Smooth muscle cell (in vitro differentiated cells): ENCODE data around the gene KY. TPM values are rescaled to one million over a fixed set of nuclear protein-coding genes. Genes with fewer than 3 reads are reported as not detected.
A peak's percentile ranks its signal among the peaks of the same experiment; 100 is the strongest.

Experiments
- DNase-seq: peaks from one replicate; lab custom pipeline; 2025; ENCODE audit not compliant: unreplicated experiment; lab: John Stamatoyannopoulos, UW
- H2AFZ ChIP-seq: fragments of 200-600 bp; sonication (generic); 2 replicates; pipeline ENCODE4 v1.6.0; 2016; ENCODE audit warnings: antibody characterized with exemption, low read depth, mild to moderate bottlenecking
- H3F3A ChIP-seq: fragments of 200-600 bp; sonication (generic); 2 replicates; pipeline ENCODE4 v1.6.0; 2017; ENCODE audit warnings: antibody characterized with exemption, low read depth
- H3K27ac ChIP-seq: fragments of 200-600 bp; sonication (generic); 2 replicates; pipeline ENCODE4 v1.5.1; 2016; ENCODE audit warnings: low read depth, mild to moderate bottlenecking
- H3K27me3 ChIP-seq: fragments of 200-600 bp; sonication (generic); 2 replicates; pipeline ENCODE4 v1.6.1; 2016; ENCODE audit warnings: low read depth, mild to moderate bottlenecking
- H3K36me3 ChIP-seq: fragments of 200-600 bp; sonication (generic); 2 replicates; pipeline ENCODE4 v1.5.1; 2016; ENCODE audit warnings: low read depth
- H3K4me1 ChIP-seq: fragments of 200-600 bp; sonication (generic); 2 replicates; pipeline ENCODE4 v1.5.1; 2016; ENCODE audit warnings: low read depth
- H3K4me2 ChIP-seq: fragments of 200-600 bp; sonication (generic); 2 replicates; pipeline ENCODE4 v1.6.0; 2016; ENCODE audit warnings: mild to moderate bottlenecking
- H3K4me3 ChIP-seq: fragments of 200-600 bp; sonication (generic); 2 replicates; pipeline ENCODE4 v1.5.1; 2016; ENCODE audit warnings: mild to moderate bottlenecking
- H3K79me2 ChIP-seq: fragments of 200-600 bp; sonication (generic); 2 replicates; pipeline ENCODE4 v1.6.0; 2016; ENCODE audit warnings: low read depth, mild to moderate bottlenecking
- H3K9ac ChIP-seq: fragments of 200-600 bp; sonication (generic); 2 replicates; pipeline ENCODE4 v1.6.0; 2016; ENCODE audit warnings: low read depth
- H3K9me3 ChIP-seq: fragments of 200-600 bp; sonication (generic); replicated peaks from 2 replicates; pipeline ENCODE4 v1.5.1; 2016; ENCODE audit warnings: low read depth
- H4K20me1 ChIP-seq: fragments of 200-600 bp; sonication (generic); 2 replicates; pipeline ENCODE4 v1.6.0; 2016; ENCODE audit warnings: low read depth
- WGBS: methylation state at CpG from one replicate; pipeline ENCODE4 v1.1.7; 2016; ENCODE audit warnings: low lambda C conversion rate; 5-methylcytosine and 5-hydroxymethylcytosine counted together
- polyA plus RNA-seq: library from polyadenylated mRNA; unstranded; fragments of >200 nt; fragmentation: Nextera tagmentation; extraction: Ambion mirVana; gene quantifications from 2 replicates; pipeline ENCODE4 v1.2.1, GENCODE V29; 2016
- total RNA-seq: library from RNA; depleted of rRNA; stranded (reverse); fragments of >200 nt; gene quantifications from 2 replicates; pipeline ENCODE4 v1.2.3, GENCODE V29; 2014
- TF ChIP-seq, protein P1 (sequence below): fragments of 200-600 bp; sonication (generic); IDR thresholded peaks from 2 replicates; pipeline ENCODE4 v1.5.1; 2017; ENCODE audit warnings: borderline replicate concordance, mild to moderate bottlenecking, antibody characterized with exemption; ENCODE audit not compliant: insufficient read depth, poor library complexity, severe bottlenecking

KY gene
- total and polyA plus RNA-seq, 2 experiments from 2014 or later, result 0.07 to 0.09 TPM

DNA sequence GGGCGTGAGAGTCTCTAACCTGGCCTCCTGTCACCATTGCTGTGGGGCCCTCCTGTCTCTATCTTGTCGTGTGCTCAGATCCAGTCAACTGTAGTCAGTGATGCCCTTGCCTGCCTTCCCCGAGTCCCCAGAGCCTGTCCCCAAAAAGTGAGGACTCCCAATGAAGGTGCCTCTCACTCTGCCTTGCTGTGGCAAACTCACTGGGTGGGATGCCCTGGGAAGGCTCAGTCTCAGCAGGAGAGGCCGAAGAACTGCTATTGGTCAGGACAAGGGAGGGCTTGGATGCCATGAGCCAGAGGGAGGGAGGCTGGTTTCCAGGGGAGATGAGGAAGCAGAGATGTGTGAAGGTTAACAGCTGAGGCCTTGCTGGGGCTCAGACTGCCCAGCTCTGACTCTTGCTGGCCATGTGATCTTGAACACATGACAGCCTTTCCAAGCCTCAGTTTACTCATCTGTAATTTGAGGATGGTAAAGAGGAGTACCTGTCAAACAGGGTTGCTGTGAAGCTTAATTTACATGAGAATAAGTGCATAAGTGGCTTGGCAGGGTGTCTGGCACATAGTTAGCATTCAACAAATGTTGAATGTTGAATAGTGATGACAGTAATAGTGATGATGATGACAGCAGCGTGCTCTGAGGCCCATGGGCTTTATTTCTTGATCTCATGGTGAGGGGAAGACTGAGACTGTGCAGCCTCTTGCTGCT, 8.2 kb downstream of the KY start:
- Histone ChIP-seq H3K36me3 (no peaks in the 10 kb centered on the region), H3K79me2 (no peaks in the 10 kb centered on the region), H3K27ac (no peak overlapping the region), H2AFZ (no peak overlapping the region), H3K9ac (no peak overlapping the region), H3K4me3 (no peak overlapping the region), H3F3A (no peaks in the 10 kb centered on the region), H4K20me1 (no peaks in the 10 kb centered on the region), H3K9me3 (no peaks in the 10 kb centered on the region), H3K4me2 (no peak overlapping the region), H3K27me3 (peaks cover 16% of the 10 kb centered on the region), H3K4me1 (peaks cover 5% of the 10 kb centered on the region)
- 81% methylated on average over 5 of the region's 5 CpGs for WGBS
- TF ChIP-seq, protein P1, sequence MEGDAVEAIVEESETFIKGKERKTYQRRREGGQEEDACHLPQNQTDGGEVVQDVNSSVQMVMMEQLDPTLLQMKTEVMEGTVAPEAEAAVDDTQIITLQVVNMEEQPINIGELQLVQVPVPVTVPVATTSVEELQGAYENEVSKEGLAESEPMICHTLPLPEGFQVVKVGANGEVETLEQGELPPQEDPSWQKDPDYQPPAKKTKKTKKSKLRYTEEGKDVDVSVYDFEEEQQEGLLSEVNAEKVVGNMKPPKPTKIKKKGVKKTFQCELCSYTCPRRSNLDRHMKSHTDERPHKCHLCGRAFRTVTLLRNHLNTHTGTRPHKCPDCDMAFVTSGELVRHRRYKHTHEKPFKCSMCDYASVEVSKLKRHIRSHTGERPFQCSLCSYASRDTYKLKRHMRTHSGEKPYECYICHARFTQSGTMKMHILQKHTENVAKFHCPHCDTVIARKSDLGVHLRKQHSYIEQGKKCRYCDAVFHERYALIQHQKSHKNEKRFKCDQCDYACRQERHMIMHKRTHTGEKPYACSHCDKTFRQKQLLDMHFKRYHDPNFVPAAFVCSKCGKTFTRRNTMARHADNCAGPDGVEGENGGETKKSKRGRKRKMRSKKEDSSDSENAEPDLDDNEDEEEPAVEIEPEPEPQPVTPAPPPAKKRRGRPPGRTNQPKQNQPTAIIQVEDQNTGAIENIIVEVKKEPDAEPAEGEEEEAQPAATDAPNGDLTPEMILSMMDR, result no peak
- DNase-seq, result no peak

- Histone ChIP-seq H4K20me1 (no peaks in the 10 kb centered on the region), H3K36me3 (no peaks in the 10 kb centered on the region), H3K27ac (no peak overlapping the region), H3K9me3 (no peaks in the 10 kb centered on the region), H3K4me3 (no peak overlapping the region), H3K4me1 (peaks cover 5% of the 10 kb centered on the region), H3K9ac (no peak overlapping the region), H3K27me3 (peaks cover 10% of the 10 kb centered on the region), H3K79me2 (no peaks in the 10 kb centered on the region), H2AFZ (no peak overlapping the region), H3F3A (no peaks in the 10 kb centered on the region), H3K4me2 (no peak overlapping the region)
- no peak for DNase-seq
- WGBS, result 86% methylated on average over 4 of the region's 4 CpGs
- TF ChIP-seq, protein P1, result no peak
Measured at GRCh38 chr3:134641671-134642300, 9.0 kb downstream of the KY start.

DNA sequence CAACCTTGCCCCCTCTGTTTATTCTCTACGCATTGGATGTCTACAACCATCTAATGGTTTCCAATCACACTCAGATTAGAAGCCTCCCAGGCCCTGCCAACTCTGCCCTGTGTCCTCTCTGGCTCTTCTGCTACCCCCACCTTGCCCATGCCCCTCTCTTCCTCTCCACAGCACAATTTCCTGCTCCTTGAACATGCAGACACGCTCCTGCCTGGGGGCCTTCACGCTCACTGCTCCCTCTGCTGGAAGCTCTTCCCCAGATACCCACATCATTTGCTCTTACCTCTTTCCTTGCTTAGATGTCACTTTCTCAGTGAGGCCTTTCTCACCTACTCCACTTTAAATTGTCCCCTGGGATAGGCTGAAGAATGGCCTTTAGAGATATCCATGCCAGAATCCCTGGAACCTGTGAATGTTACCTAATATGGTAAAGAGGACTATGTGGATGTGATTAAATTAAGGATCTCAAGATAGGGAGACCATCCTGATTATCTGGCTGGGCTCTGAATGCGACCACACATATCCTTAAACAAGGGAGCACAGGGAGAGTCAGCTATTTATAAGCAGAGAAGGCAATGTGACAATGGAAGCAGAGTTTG, 9.9 kb downstream of the KY start:
- H3K27ac ChIP-seq, result no peak overlapping the region
- H3K36me3 ChIP-seq, result no peaks in the 10 kb centered on the region
- no peak overlapping the region for H3K4me3 ChIP-seq
- no peaks in the 10 kb centered on the region for H3F3A ChIP-seq
- H2AFZ ChIP-seq, result no peak overlapping the region
- H3K9me3 ChIP-seq, result no peaks in the 10 kb centered on the region
- DNase-seq, result no peak
- H3K79me2 ChIP-seq, result no peaks in the 10 kb centered on the region
- peaks cover 5% of the 10 kb centered on the region for H3K4me1 ChIP-seq
- WGBS, result 48% methylated on average over 4 of the region's 4 CpGs
- no peak overlapping the region for H3K9ac ChIP-seq
- TF ChIP-seq, protein P1, result peak; percentile 43
- H4K20me1 ChIP-seq, result no peaks in the 10 kb centered on the region
- no peak overlapping the region for H3K4me2 ChIP-seq
- peaks cover 1% of the 10 kb centered on the region for H3K27me3 ChIP-seq
